ENCODE data around the gene PLP1.
A peak's percentile ranks its signal among the peaks of the same experiment; 100 is the strongest.

PLP1 gene

DNA sequence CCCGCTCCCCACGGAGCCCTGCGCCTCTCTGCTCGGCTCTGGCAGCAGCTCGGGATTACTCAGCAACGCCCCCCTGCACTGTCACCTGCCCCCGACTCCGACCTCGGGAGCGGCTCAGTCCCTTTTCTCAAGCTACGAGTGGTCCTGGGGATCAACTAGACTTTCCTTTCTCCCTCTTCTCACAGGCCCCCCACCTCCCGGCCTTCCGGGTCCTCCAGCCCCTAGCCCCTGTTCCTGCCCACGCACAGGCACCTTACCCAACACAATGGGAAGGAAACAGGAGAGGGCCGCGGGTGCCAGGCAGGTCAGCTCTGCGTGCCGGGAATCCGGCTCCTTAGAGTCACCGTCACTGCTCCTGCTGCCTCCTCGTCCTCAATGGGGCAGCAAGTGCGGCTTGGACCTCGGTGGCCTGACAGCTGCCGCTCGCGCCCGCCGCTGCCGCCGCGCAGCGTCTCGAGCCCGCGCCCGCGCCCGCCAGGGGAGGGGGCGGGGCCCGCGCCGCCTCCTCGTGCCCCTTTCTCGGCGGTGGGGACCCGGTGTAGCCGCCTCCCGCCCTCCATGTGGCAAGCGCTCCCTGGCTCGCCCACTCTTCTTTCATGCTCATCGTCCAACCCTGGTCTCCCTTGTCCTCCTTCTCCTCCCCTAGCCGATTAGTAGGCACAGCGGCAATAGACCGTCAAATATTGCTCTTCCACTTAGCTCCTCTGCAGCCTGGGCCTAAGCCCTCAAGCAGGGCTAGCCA lies 55.3 kb downstream of the PLP1 start, which contains the start of gene RAB9B:
RAB9B (minus strand) TSS at position 455 of the 742 bp plus-strand sequence. CDS start 6,473 bp downstream, outside the sequence.
- peak; percentile 54 for DNase-seq

DNA sequence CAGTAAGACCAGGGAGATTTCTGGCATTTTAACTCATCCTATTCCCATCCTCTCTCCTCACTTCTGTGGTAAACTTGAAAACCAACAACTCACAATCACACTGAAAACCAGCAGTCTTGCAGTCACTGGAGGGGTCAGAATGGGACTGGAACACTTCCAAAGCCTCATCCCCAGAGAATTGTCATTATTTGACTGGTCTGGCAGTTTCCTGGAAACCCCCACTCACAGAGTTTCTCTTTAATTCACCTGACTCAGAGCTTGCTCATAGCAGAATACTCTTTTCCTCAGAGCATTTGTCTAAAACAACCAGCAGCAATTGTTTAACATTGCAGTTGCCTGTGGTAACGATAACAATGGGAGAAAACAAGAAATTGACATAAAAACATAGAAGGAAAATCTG lies 62.8 kb downstream of the PLP1 start:
- no peak for DNase-seq

All from 8988T (cell line).